HCT116 (cell line): ENCODE results near the gene SPACA9. TPM values are rescaled to one million over a fixed set of nuclear protein-coding genes. Genes with fewer than 3 reads are reported as not detected.

Source experiments
- ATAC-seq: fragments of 200-7000 bp; cut with Tn5 transposase; 2 replicates; pipeline ENCODE4 v1.9.1; 2020; ENCODE audit warnings: mild to moderate bottlenecking, moderate library complexity
- BruUV-seq: library from RNA; stranded (reverse); fragments of 400-500 nt; replicated peaks from 2 replicates; lab custom pipeline; 2021; lab: Mats Ljungman, UMichigan
- CTCF ChIA-PET: fragments of 300-600 bp; sonication (Branson Sonifier 250); formaldehyde crosslinking; loops from one replicate; lab custom pipeline; 2021; ENCODE audit warnings: antibody characterized with exemption; lab: Charles Lee
- POLR2A ChIA-PET: fragments of 300-600, 350-600 bp; sonication (Branson Sonifier 250); formaldehyde crosslinking; loops from one replicate; lab custom pipeline; 2021; ENCODE audit warnings: antibody characterized with exemption; lab: Charles Lee
- RAD21 ChIA-PET, 2 experiments: fragments of 300-600 bp; sonication (Branson Sonifier 250); formaldehyde crosslinking; loops; one replicate each; lab custom pipeline; 2023; ENCODE audit warnings: low total read pairs in 2 of 2; ENCODE audit not compliant: uncharacterized antibody in 2 of 2, unreplicated experiment in 2 of 2, low non-redundant PET in 1 of 2; lab: Charles Lee
- DNase-seq: peaks from one replicate; pipeline ENCODE4 v3.0.0-alpha.2; 2010; ENCODE audit warnings: low read depth, low spot score
- H2AFZ ChIP-seq: fragments of 200-600 bp; shearing (Covaris generic), sonication (generic); 2 replicates; pipeline ENCODE4 v1.6.1; 2017; ENCODE audit warnings: low read depth, mixed run types, mixed read lengths, antibody characterized with exemption, low read length; ENCODE audit not compliant: poor library complexity, severe bottlenecking
- H3K27ac ChIP-seq: 2 replicates; pipeline ENCODE4 v1.5.1; 2012; ENCODE audit warnings: low read depth, low read length
- H3K27me3 ChIP-seq: fragments of 200-600 bp; sonication (generic); 2 replicates; pipeline ENCODE4 v1.6.1; 2016; ENCODE audit warnings: mixed run types, low read length, mixed read lengths; ENCODE audit not compliant: insufficient read depth
- H3K36me3 ChIP-seq, 2 experiments: fragments of 200-500 bp in 1 of 2; fragments of 200-600 bp in 1 of 2; sonication (Bioruptor generic) in 1 of 2; sonication (generic) in 1 of 2; 2 replicates each; pipeline versions ENCODE4 v1.5.1 to v1.6.1; 2014 to 2016; ENCODE audit warnings: low read length in 2 of 2, inconsistent platforms in 1 of 2, mixed read lengths in 1 of 2, mixed run types in 1 of 2; ENCODE audit not compliant: insufficient read depth in 2 of 2, control insufficient read depth in 1 of 2
- H3K4me1 ChIP-seq, 2 experiments: fragments of 200-600 bp in 1 of 2; sonication (generic) in 1 of 2; 2 replicates each; pipeline versions ENCODE4 v1.5.1 to v1.6.1; 2012 to 2017; ENCODE audit warnings: low read length in 2 of 2, inconsistent platforms in 1 of 2, mild to moderate bottlenecking in 1 of 2, mixed read lengths in 1 of 2, mixed run types in 1 of 2, moderate library complexity in 1 of 2; ENCODE audit not compliant: insufficient read depth in 2 of 2, control insufficient read depth in 1 of 2
- H3K4me2 ChIP-seq: fragments of 200-600 bp; sonication (generic); 2 replicates; pipeline ENCODE4 v1.6.1; 2017; ENCODE audit warnings: mixed run types, low read length, mixed read lengths
- H3K4me3 ChIP-seq, 2 experiments: fragments of 200-600 bp in 1 of 2; sonication (generic) in 1 of 2; replicated peaks in 1 of 2; 2 replicates each; pipeline ENCODE4 v1.5.1; 2011 to 2016; ENCODE audit warnings: low read length in 2 of 2, control low read depth in 1 of 2, low read depth in 1 of 2, mild to moderate bottlenecking in 1 of 2, mixed read lengths in 1 of 2, mixed run types in 1 of 2
- H3K79me2 ChIP-seq: fragments of 200-600 bp; sonication (generic); 2 replicates; pipeline ENCODE4 v1.6.1; 2017; ENCODE audit warnings: mild to moderate bottlenecking, mixed run types, low read length, moderate library complexity, mixed read lengths; ENCODE audit not compliant: insufficient read depth
- H3K9ac ChIP-seq: fragments of 200-600 bp; sonication (generic); 2 replicates; pipeline ENCODE4 v1.6.1; 2016; ENCODE audit warnings: low read length, mixed read lengths
- H3K9me2 ChIP-seq: fragments of 200-600 bp; sonication (generic), shearing (Covaris generic); 2 replicates; pipeline ENCODE4 v1.6.1; 2017; ENCODE audit warnings: mixed run types, mild to moderate bottlenecking, moderate library complexity; ENCODE audit not compliant: insufficient read depth
- H3K9me3 ChIP-seq, 2 experiments: fragments of 200-500 bp in 1 of 2; fragments of 200-600 bp in 1 of 2; sonication (Bioruptor generic) in 1 of 2; sonication (generic) in 1 of 2; 2 replicates each; pipeline ENCODE4 v1.6.1; 2014 to 2017; ENCODE audit warnings: low read length in 2 of 2, mixed read lengths in 2 of 2, inconsistent platforms in 1 of 2, low read depth in 1 of 2, mild to moderate bottlenecking in 1 of 2, mixed run types in 1 of 2, moderate library complexity in 1 of 2; ENCODE audit not compliant: control insufficient read depth in 1 of 2, insufficient read depth in 1 of 2
- H4K20me1 ChIP-seq: fragments of 200-600 bp; sonication (generic), shearing (Covaris generic); 2 replicates; pipeline ENCODE4 v1.6.1; 2017; ENCODE audit warnings: mixed run types, mild to moderate bottlenecking, moderate library complexity; ENCODE audit not compliant: insufficient read depth
- EZH2phosphoT487 ChIP-seq: fragments of 200-600 bp; IDR thresholded peaks from 2 replicates; pipeline ENCODE4 v1.6.1; 2018; ENCODE audit warnings: antibody characterized with exemption, borderline replicate concordance
- FOSL1 ChIP-seq: IDR thresholded peaks from 2 replicates; pipeline ENCODE4 v1.6.1; 2012; ENCODE audit warnings: low read depth
- MAX ChIP-seq: IDR thresholded peaks from 2 replicates; pipeline ENCODE4 v1.6.1; 2012
- RAD21 ChIP-seq: IDR thresholded peaks from 2 replicates; pipeline ENCODE4 v1.6.1; 2012; ENCODE audit warnings: low read depth, mild to moderate bottlenecking
- REST ChIP-seq: IDR thresholded peaks from 2 replicates; pipeline ENCODE4 v1.6.1; 2012; ENCODE audit warnings: low read depth
- SIN3A ChIP-seq: IDR thresholded peaks from 2 replicates; pipeline ENCODE4 v1.6.1; 2012; ENCODE audit warnings: low read depth
- SP1 ChIP-seq: IDR thresholded peaks from 2 replicates; pipeline ENCODE4 v1.6.1; 2012; ENCODE audit warnings: low read depth
- TCF7L2 ChIP-seq: IDR thresholded peaks from 2 replicates; pipeline ENCODE4 v1.7.0; 2011; ENCODE audit warnings: borderline replicate concordance, inconsistent platforms; ENCODE audit not compliant: insufficient read depth, insufficient read length; ENCODE audit errors: extremely low read depth
- ZNF274 ChIP-seq: fragments of 200-500 bp; sonication (Bioruptor generic); IDR thresholded peaks from 2 replicates; pipeline ENCODE4 v1.6.1; 2014; ENCODE audit warnings: mild to moderate bottlenecking, low read depth, low read length, inconsistent platforms
- intact Hi-C: fragments of 100-400 bp; cut with micrococcal nuclease; formaldehyde crosslinking; loops from 2 replicates; pipeline ENCODE4 v1.10.0; 2022
- total RNA-seq: library from RNA; stranded (reverse); gene quantifications from one replicate; pipeline ENCODE4 v1.2.1, GENCODE V29; 2021; ENCODE audit not compliant: unreplicated experiment

The SPACA9 gene
- total RNA-seq, 1 experiment from 2014 or later = 8.0 TPM

- no peak overlapping the region for H3K27ac ChIP-seq
- no peak overlapping the region for H3K4me3 ChIP-seq
- no peaks in the 10 kb centered on the region for H3K36me3 ChIP-seq
- peaks cover 4% of the 10 kb centered on the region; the same call in 1 of the 2 replicates for H3K27me3 ChIP-seq
- intact Hi-C loops = no loop called here
- TF ChIP-seq TCF7L2 (no peak), MAX (no peak), SP1 (no peak), FOSL1 (no peak), SIN3A (no peak), EZH2phosphoT487 (no peak), ZNF274 (no peak), REST (no peak), RAD21 (no peak)
- ChIA-PET RAD21 (no interaction called here), POLR2A (no interaction called here), CTCF (no interaction called here)
- no peak overlapping the region for H3K9ac ChIP-seq
- no peak overlapping the region for H3K4me2 ChIP-seq
- H2AFZ ChIP-seq = no peak overlapping the region
- H3K79me2 ChIP-seq = no peaks in the 10 kb centered on the region
- no peaks in the 10 kb centered on the region for H3K9me2 ChIP-seq
- no peaks in the 10 kb centered on the region for H3K9me3 ChIP-seq
- no peaks in the 10 kb centered on the region for H3K4me1 ChIP-seq
- ATAC-seq (no peak), DNase-seq (no peak)
- H4K20me1 ChIP-seq = no peaks in the 10 kb centered on the region
- no TSS peak for BruUV-seq
Observed at GRCh38 chr9:132864277-132864676, 14.4 kb upstream of the SPACA9 start.
